Skin of body (tissue), 2 donors: ENCODE measurements around the gene MSI2. TPM values are rescaled to one million over a fixed set of nuclear protein-coding genes. Genes with fewer than 3 reads are reported as not detected.

Experiments
- DNase-seq: peaks from one replicate; lab custom pipeline; 2025; lab: John Stamatoyannopoulos, UW
- total RNA-seq: library from RNA; depleted of rRNA; stranded (reverse); fragments of >200 nt; gene quantifications from one replicate; pipeline ENCODE4 v1.2.3, GENCODE V29; 2014

MSI2 gene
- total RNA-seq, 1 donor from 2014 or later = 22.9 TPM

DNA sequence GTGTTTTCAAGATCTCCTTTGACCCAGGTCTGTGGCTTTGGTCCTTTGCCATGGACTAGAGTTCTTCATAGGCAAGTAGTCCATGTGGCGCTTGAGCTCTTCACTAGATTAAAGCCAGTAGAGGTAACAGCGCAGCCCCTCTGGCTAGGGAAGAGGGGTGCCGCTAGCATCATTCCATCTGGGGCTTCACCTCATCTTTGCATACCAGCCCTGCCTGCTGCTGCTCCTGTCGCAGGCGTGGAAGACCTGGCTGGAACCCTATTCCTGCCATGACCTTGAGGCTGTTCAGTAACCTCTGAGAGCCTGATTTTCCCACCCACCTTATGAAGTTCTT, 198.4 kb downstream of the MSI2 start:
- DNase-seq = no peak

DNA sequence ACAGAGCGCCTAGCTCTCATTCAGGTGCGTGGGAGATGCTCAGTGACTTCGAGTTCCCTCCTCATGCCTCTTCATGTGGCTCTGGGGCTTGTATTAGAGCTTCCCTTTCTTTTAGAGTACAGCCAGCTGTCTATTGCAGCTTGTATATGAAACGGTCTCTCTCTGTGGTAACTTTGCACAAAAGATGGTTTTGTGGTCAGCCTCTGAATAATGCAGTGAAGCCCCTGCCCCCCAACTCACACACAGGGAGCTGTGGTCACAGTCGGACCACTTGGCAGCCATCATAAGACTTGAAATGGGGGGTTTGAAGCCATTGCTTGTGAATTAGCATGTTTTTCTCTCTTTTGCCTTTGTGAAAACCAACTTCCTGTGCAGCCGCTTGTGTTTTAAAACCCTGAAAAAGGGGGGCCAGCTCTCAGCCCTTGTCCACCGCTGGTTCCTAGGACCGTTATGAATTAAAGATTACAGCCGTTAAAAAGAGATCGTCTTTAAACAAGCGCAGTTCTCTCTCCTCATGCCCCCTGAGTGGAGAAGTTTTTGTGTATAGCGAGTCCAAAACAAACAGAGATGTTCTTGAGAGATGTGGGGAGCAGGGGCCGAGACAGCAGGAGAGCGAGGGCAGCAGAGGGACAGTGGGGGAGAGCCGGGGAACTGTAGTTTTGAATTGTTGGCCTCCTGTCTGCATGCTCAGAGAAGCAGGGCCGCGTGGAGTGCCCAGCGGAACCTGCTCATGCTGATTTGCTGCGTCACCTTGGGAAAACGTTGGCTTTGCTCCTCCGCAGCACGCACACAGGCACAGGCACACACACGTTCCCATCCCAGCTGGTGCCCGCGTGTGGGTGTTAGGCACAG, 199.0 kb downstream of the MSI2 start:
- DNase-seq = no peak

DNA sequence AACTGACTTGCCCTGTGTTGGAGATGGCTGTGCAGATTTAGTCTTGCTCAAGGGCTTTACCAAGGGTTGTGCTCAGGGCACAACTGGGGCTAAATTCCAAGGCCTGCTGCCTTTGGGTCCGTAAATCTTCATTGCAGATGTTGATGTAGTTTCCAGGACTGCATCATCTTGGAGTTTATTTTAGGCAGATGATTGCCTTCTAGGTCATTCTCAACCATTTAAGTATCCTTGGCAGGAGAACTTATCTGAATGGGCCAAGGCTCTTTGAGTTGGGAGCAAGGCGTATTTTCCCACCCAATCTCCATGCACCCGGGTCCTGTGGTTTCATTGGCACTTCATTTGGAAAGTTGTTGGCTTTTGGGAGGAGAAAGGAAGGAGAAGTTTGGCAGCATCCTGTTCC, 200.3 kb downstream of the MSI2 start:
- no peak for DNase-seq

- no peak for DNase-seq
Measured at GRCh38 chr17:57457188-57457587, 200.9 kb downstream of the MSI2 start.

- DNase-seq = no peak
Measured at GRCh38 chr17:57458718-57459285, 202.5 kb downstream of the MSI2 start.

DNA sequence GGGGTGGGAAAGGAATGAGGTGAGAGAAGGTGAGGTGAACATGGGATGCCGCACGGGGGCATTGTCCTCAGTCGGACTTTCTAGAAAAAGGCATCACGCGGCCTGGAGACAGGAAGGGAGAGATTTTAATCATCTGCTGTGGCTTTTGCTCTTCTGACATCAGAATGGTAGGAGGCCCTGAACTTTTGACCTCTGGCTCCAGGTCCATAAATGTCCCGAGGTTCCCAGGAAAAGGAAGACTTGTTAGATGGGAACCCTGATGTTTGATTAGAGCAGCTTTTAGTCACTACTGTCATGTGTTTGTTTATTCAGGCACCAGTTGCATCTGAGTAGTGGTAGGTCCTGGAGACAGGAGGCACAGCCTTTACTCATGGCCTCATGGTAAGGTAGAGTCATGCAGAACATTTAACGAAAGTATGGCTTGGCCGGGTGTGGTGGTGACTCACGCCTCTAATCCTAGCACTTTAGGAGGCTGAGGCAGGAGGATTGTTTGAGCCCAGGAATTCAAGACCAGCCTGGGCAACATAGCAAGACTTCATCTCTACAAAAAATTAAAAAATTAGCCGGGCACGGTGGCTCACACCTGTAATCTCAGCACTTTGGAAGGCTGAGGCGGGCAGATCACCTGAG, 203.1 kb downstream of the MSI2 start:
- no peak for DNase-seq

GRCh38 chr17:57461082-57461481, 204.8 kb downstream of the MSI2 start:
- no peak for DNase-seq

DNA sequence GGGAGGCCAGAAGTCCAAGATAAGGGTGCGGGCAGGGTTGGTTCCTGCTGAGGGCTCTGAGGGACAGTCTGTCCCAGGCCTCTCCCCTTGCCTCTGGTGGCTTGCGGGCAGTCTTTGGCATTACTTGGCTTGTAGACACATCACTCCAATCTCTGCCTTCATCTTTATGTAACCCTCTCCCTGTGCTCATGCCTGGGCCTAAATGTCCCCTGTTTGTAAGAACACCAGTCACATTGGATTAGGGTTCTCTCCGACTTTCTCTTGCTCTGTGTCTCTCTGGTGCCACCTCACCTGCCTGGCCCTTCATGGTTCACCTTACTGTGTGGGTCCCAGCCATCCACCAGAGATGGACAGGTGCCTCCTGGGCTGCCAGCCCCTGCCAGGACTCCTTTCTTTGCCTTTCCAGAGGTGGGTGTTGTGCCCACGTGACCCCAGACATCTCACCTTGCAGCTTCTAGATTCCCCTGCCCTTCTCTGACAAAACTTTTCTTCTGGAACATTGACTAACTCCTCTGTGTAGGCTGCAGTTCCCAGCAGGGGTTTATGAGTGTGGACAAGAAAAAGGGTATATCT, 205.8 kb downstream of the MSI2 start:
- no peak for DNase-seq

DNA sequence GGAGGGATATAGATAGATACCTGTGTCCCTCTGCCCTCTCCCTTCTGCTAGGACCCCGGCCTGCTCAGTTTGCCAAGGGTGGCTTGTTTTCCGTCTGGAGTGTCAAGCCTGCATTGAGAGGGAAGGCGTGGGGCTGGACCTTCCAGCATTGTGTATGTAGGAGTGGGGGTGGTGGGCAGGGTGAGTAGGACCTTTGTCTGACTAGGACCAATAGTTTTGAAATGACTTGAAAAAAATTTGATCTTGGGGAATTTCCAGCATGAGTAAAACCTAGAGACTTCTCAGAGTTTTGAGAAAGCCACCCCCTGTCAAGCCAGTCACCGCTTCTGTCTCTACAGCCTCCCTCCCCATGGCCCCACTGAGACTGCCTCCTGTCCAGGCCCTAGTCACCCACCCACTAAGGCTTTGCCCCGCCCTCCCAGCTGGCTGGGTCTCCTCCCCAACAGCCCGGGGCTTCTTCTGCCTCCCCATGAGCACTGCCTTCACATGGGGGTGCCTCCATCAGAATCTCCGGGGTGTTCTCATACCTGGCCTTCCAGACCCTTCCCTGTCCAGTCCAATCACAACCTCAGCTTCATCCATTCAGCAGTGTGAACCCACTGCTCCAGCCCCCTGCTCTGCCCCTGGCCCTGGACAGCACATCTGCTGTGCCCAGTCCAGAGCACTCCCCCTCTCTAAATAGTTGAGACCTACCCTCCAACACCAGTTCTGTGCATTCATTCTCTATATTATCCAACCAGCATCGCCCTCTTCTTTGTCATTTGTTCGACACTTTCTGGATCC, 207.0 kb downstream of the MSI2 start:
- no peak for DNase-seq

- DNase-seq = no peak
Measured at GRCh38 chr17:57464191-57464864, 208.0 kb downstream of the MSI2 start.

- DNase-seq = no peak
Measured at GRCh38 chr17:57465610-57466009, 209.3 kb downstream of the MSI2 start.

DNA sequence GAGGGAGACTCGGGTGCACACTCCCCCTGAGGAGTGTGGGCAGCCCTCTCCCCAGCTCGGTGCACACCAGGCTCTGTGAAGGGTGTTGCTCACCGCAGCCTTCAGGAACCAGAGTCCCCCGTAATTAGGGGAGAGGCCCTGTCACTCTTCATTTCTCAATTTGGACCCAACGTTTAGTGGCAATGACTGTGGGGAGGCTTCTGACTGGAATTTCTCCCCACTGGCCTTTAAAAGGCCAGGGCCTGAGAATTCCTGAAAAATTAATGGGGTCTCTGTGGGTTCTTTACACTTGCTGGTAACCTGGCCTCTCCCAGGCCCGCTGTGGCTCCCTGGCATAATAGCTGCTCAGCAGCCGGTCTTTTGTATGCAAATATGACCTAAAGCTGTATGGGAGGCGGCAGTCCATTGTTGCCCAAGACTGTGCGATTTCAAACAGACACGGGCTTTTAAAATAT, 209.7 kb downstream of the MSI2 start:
- no peak for DNase-seq

DNA sequence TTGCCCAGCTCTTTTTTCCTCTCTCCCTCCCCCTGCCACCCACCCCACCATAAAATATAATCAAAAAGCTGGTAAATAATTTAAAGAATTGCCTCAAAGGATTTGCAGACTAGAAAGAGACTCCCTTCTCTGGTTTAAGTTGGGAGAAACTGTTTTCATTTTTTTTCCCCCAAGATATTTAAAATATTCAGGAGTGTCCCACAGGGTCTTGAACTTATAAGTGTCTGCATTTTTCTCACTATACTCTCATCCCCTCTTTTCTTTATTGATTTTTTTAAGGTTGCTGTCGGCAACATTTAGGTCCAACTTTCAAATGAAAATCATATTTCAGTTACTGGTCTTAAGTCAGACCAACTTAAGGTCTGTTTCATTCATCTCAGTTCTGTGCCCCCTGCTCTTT, 210.2 kb downstream of the MSI2 start:
- no peak for DNase-seq

DNA sequence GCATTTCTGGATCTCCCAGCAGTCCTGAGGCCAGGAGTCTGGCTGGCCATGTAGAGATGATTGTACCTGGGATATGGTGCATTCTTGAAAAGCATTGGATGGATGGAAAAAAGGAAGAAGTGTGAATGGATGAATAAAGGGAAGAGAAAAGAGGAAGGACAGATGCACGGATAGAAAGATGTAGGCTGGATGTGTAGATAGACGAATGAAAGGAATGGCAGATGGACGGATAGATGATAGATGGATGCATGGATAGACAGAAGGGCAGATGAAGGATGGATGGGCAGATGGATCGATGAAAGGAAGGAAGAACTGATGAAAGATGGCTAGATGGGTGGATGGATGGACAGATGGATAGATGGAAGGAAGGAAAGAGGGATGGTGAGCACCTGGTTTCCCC, 210.9 kb downstream of the MSI2 start:
- no peak for DNase-seq

DNA sequence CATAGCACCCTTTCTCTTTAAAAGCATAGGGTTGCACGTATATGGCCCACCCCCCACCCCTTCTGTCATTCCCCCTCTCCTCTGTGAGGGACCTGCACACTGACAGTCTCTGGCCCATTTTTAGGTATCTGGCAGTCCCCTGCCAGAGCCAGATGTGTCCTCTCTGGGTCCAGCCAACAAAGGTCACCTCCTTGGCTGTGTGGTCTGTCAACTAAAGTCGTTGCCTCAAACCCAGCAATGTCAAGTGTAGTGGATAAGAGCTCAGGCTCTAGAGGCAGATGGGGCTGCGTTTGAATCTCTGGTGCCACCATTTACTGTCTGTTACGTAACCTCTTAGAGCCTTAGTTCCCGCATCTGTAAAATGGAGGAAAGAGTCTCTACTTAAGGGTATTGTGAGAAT, 211.5 kb downstream of the MSI2 start:
- no peak for DNase-seq

DNA sequence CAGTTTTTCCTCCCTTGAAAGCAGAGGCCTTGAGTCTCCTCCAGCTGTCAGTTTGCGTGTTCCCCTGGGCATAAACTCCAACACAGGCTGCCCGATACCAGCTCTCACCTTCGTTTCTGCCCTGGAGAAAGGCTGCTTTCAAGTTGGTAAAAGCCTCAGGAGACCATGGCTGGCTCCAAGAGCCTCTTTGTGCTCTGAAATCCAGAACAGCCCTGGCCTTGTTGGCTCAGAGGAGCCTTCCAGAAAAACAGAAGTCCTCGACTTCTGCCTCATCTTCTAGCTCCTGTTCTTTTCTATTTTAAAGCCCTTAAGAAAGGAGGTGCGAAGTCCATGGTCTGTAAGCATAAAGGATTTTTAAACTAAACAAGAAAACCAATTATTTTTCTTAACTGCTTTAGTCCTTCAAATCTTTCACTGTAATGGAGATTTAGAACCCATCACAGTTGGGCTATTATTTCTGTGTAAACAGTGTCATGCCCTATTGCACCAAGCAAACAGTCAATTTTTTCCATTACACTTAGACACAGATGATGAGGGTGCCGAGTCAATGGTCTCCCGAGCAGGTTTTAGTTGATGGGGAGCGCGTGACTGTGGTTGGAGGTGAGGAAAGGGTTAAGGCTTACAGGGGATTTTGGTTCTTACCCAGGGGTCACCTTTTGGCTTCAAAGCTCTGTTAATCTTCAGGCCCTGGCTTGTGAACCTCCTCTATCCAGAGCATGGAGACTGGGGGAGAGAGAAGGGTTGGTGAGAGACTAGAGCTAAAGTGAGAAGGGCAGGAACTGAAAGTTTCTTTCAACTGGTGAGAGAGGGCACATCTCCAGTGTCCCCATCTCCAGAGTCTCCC, 212.8 kb downstream of the MSI2 start:
- no peak for DNase-seq

DNA sequence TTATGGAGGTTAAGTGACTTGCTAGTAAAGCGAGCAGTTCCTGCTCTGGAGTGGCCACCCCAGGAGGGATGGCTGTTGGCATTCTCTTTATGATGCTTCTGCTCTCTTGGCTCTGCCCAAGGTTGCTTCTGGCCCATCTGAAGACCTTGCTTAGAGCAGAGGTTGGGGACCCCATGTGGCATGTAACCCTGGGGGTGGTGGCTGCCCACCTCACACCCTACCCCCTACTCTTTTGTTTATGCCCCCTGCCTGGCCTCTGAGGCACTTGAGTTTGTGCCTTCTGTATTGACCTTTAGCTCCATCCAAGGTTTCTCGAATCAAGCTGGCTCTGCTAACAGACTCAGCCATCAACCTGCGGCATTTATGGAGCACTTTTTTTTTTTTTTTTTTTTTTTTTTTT, 214.6 kb downstream of the MSI2 start:
- DNase-seq = no peak

GRCh38 chr17:57471868-57472368, 215.6 kb downstream of the MSI2 start:
- no peak for DNase-seq

DNA sequence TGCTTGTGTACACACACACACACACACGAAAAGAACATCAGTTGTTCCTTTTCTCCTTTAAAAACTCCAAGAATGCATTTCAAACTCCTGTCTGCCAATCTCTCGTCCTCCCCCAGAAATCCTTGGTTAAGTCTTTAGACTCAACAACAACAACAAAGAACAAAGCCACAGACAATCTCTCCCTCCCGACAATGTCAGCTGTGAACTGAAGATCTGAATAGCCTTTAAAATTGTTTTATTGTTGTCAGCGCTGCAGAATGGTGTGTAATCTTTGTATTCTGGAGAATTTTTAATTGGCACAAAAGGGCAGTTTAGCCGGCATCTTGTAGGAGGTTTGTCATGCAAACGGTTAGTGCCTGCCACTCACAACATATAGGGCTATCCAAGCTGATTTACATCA, 219.5 kb downstream of the MSI2 start:
- DNase-seq = no peak
